NCI-H2227 treated with DMSO at 0.1 percent for 48 hours (cell line): Measurements from ENCODE around the gene EMC8.

Experiments
- DNase-seq: peaks from one replicate; lab custom pipeline; 2025; lab: John Stamatoyannopoulos, UW

The EMC8 gene

DNA sequence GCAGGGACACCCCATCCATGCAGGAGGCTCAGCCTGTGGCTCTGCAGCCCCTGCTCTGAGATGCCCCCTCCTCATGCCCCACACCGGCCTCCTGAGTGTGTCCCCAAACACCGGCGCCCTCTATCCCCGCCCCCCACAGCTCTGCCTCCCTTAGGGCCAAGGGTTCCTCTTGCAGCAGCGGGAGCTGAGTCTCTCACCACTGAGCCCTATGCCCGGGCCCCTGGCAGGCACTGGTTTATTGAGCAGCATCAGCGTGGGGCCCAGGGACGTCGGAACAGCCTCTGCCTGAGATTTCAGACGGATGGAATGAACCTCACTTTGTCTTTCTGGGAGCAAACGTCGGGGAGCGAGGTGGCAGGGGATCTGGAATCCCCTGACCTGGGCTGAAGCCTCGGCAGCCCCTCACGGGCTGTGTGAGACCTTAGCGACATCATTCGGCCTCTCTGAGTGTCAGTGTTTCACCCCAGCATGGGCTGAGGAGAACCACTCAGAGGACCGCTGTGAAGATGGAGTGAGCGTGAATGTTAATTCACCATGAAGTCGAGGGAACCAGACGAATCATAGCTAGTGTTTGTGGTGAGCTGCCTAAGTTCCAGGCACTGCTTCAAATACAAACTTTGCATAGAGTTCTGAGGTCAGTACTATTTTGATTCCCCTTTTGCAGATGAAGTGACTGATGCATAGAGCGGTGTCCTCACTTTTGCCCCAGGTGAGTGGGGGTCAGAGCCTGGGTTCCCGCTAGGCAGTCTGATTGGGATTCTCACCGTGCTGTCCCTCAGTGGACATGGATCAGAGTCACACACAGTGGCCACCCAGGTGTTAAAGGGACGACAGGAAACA is 43.2 kb downstream of the EMC8 start:
- DNase-seq: no peak

DNA sequence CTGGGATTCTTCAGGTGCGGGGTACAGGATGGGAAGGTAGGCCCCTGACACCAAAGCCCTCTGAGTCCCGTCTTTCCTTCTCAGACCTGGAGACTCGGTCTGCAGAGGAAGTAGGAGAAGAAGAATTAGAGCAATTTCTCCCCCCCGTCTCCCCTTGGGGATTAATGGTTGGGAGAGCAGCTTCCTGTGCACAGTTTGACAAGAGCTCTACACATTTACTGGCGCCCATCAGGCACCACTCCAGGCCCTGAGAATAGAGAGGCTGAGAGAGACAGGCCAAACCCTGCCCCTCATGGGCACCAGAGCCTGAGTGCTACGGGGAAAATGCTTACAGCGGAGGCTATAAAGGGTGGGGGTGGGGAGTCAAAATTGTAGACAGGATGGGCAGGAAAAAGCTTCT is 44.9 kb downstream of the EMC8 start:
- DNase-seq: no peak

DNA sequence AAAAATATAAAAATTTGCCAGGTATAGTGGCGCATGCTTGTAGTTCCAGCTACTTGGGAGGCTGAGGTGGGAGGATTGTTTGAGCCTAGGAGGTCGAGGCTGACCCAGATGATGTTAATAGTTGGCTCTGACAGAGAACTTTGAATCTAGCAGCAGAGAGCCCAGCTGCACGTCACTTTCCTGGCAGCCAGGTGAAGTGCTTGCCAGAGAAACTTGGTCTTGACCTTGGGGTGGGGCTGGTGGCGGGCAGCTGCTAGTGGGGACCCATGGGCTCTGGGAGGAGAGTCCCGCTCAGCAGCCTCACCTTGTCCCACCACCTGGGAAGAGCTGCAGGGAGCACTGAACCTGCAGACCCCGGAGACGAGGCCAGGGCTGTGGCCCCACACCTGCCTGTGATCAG is 45.4 kb downstream of the EMC8 start:
- DNase-seq: no peak

DNA sequence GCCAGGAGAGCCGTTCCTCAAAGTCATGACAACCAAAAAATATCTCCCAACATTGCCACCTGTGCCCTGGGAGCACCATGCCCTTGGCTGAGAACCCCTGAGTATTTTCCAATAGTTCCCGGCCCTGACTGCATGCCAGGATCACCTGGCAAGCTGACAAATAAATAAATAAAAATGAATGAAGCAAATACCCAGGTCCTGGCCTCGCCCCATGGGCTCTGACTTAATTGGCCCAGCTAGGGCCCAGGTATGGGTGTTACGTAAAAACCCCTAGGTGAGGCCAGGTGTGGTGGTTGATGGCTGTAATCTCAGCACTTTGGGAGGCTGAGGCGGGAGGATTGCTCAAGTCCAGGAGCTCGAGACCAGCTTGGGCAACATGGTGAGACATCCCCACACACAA is 45.8 kb downstream of the EMC8 start:
- no peak for DNase-seq

DNA sequence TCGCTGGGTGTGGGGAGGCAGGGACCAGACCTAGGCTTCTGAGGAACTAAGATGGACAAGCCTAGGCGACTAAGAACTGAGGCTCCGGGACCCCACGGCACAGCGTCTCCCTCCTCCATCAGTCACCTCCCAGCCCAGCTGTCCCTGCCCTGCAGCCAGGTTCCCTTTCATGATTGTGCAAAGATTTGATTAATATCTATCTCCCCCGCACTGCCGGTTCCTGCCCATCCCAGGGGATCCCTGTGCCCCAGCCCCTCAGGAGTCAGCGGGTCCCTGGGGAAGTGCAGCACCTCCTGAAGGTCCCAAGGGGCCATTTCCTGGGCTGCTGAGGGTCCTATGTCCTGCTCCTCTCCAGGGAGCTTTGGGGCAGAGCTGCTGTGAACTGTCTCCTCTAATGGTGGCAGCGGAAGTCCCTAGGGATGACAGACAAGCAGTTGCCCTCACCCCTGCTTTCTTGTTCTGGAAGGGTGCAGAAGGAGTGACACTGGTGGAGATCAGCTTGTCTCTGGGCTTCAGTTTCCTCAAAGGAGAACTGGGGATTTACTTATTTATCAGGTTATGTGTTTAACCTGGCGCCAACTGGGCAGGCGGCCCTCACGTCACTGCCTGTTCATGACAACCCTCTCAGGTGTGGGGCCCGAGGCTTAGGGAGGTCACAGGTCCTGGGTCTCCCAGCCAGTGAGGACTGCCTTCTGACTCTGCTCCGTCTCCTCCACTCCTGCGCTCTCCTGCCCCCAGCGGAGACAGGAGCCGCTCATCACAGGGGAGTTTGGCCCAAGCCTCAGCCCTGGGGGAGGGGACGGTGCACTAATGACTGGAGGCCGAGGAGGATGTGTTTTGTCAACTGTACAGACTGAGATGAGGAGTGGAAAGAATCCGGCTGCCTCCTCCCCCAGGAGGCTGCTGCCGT is 46.6 kb downstream of the EMC8 start:
- peak; percentile 4 for DNase-seq

DNA sequence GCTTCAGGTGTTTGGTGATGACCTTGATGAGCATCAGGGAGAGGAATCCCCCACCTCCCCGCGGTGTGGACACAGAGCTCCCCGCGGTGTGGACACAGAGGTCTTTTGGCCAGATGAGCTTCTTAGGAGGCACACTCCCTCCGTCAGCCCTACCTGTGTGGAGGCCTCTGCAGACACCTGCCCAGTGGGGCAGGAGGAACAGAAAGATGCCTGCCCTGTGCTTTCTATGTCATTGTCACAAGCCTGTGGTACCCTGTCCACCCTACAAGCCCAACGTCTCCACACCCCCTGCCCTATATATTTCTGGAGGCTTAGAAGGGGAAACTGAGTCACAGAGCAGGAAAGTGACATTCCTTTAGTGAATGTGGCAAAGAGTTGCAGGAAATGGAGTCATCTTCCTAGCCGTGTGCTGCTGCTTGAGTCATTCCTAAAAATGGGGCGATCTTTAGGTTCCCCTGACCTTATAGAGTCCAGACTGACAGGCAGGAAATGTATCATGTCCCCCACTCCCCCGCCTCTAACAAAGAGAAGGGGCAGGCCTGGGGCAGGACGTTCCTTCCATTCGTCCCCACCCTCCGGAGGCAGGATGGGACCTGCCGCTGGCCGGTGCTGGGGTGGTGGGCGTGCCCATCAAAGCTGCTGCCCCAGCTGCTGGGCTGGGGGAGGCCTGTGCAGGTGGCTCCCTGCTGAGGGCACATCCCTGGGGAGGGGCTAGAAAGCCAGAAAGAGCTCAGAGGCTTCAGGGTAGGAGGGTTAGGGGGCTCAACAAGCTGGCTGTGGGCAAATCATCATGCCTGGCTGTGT is 47.4 kb downstream of the EMC8 start:
- DNase-seq: no peak

DNA sequence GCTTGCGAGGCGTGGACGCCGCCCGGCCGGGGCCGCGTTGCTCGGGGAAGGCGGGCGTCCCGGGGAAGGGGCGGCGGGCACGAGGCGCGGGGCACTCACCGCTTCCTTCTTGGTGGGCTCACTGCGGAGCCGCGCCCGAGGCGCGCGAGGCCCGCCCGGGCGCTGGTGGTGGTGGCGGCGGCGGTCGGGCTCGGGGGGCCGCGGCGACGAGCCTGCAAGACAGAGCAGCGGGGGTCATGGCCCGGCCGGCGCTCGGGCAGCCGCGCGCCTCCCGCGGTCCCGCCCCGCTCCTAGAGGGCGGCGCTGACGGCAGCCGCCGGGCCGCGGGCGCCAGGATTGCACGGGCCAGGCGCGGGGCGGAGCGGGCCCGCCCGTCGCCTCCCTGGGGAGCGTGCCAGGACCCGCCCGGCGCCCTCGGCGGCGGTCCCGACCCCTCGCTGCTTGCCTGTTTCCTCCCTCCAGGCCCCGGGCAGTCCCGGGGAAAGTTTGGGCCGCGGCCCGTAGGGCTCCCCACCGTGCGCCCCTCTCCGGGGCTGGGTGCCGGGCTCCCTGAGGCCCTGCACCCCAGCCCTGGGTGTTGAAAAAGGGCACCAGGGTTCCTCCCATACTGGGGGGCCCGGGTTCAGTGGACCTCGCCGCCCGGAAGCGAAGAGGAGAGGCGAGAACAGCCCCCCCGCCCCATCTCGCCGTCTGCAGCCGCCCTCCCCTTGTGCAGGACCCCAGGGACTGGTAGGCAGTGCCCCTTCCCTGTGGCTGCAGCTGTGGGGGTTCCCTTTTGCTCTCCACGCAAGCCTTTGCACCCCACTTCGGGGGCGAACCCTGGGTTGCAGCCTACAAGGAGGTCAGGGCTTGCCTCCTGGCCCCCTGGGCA is 48.3 kb downstream of the EMC8 start, which contains the start of gene C16orf74:
TSS of gene C16orf74 (minus strand) at position 270 of the 871 bp plus-strand sequence. CDS start 15,879 bp downstream, outside the sequence.
- no peak for DNase-seq

DNA sequence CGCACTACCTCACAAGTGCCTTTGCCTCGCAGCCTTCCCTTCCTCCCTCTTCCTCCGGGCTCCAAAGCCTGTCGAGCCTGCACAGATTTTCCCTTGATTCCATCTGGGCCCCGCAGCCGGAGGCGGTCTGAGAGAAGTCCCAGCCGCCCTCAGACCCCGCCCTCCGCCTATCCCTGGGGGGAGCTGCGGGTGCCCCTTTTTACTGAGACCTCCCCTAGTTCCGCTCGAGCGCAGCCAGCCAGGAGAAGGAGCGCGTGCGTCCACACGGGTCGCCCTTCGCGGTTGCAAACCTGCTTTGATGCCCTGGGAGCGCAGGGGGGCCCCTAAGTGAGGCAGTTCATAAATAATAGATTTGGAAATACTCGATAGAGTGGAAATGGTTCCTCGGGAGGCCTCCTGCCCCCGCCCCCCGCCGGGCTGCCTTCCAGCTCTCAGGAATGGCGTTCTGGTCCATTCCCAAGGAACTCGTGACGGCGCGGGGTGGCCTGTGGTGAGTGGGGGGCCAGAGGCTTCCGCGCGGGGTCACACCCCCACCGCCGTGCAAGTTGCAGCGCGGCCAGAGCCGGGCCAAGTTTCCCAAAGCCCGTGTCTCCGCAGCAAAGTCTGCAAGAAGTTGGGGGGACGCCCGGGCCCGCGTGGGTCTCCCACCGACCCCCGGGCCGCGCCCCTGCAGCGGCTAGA is 49.1 kb downstream of the EMC8 start:
- DNase-seq: peak; percentile 2

DNA sequence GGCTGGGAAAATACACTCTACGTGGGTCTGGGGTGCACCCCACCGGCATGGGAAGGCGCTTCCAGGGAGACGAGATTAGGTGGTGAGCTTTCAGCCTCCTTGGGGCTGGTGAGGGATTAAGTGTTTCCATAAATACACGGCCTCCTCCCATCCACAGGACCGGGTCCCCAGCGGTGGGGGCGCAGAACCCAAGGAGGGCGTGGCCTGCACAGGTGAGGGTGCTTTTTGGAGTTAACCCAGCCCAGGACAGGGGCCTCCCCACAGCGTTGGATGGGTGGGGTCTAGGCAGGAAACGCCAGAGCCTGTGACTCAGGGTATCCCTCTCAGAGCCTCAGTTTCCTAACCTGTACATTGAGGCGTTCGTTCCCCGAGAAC is 49.6 kb downstream of the EMC8 start:
- DNase-seq: no peak

DNA sequence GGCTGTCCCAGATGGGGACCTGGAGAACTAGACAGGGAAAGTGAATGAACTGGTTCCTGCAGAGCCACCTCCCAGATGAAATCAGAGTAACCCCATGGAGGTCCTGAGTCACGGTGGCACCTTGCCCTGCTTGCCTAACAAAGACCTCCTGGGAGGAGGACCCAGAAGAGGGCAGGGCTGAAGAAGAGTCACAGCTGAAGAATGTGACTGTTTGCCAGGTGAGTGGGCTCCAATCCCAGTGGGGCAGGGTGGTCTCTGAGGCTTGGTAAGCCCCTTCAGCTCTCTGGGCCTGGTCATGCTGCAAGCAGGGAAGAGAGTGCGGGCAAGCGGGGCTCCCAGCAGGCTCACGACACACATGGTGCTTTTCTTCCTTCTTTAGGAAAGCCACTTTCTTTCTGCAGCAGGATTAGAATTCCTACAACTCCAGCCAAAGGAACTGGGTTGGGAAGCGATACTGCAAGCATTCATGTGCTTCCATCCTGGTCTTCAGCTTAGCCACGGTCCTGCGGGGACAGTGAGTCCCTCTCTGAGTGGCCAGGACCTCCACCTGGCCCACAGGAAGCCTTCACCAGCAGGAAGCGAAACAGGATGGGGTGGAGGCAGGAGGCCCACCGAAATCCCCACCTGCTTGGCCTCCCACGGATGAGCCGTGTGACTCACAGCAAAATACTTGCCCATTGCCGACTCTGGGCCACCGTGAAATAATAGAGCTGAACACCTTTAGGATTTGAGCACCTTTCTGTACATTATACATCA is 52.7 kb downstream of the EMC8 start:
- no peak for DNase-seq

DNA sequence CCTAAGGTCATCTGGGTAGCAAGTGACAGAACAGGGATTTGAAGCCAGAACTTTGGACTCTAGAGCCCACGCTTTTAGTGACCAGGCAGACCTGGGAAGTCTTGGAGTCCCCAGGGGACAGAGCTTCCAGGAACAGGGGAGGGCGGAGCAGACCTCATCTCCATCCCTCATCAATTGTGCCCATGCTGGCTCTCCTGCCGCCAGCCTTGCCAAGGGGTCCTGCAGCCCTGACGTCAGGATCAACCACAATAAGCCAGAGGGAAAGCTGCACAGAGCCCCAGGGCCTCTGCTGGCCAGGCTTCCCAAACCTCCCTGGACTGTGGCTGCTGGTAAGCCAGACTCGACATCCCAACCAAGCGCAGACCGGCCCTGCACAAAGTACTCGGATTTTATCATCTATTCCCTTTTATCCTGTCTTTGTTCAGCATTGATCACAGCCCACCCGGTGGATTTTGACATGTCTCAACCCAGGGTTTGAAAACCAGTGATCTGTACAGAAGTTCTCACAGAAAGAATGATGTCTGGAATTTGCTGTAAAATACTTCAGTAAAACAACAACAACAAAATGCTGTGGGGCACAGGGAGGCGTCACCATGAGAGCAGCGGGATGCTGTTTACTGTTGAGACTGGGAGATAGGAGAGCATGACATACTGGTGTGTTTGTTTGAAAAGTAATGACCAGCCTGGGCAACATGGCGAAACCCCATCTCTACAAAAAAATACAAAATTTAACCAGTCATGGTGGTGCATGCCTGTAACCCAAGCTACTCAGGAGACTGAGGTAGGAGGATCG is 60.2 kb downstream of the EMC8 start:
- no peak for DNase-seq

DNA sequence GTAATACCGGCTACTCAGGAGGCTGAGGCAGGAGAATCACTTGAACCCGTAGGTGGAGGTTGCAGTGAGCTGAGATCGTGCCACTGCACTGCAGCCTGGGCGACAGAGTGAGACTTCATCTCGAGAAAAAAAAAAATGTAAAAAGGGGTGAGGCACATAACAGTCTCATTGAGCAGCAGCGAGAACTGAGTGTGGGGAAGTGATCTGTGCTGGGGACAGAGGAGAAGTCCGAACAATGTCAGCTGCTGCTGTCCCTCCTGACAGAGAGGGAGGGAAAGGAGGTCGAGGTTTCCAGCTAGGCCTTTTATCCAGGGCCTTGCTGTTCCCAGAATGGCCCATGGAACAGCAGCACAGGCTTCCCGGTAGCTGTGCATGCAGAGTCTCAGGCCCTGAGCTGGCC is 62.4 kb downstream of the EMC8 start:
- DNase-seq: no peak

DNA sequence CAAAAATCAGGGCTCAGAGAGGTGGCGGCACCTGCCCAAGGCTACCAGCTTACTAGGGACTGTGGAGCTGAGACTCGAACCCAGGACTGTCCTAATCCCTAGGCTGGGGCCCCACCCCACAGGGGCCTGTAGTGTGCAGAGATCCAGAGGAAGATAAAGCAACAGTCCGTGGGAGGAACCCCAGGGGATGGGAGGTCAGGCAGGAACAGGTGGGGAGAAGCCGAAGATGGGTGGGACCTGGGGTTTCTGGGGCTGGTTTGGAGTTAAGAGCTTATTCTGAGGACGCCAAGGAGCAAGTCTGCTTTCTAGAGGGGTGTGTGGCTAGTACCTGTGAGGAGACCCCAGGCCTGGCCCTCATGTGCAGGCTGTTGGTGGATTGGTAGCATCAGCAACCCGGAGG is 63.4 kb downstream of the EMC8 start:
- no peak for DNase-seq

DNA sequence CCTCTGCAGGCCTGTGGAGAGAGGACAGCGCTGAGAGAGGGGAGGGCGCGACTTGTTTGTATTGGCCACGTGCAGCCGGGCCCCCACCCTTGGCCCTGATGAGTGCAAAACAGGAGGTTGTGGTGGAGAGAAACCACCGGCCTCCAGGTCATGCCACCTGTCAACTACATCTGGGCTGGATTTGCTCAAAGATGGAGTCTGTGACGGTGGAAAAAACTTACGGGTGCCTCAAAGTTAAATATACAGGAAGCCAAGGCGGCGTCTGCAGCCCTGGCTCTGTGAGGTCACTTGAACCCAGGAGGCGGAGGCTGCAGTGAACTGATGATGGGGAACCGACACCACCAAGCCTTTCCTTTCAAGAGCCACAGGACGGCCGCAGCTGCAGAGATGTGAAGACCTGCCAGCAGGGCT is 64.1 kb downstream of the EMC8 start:
- DNase-seq: no peak

DNA sequence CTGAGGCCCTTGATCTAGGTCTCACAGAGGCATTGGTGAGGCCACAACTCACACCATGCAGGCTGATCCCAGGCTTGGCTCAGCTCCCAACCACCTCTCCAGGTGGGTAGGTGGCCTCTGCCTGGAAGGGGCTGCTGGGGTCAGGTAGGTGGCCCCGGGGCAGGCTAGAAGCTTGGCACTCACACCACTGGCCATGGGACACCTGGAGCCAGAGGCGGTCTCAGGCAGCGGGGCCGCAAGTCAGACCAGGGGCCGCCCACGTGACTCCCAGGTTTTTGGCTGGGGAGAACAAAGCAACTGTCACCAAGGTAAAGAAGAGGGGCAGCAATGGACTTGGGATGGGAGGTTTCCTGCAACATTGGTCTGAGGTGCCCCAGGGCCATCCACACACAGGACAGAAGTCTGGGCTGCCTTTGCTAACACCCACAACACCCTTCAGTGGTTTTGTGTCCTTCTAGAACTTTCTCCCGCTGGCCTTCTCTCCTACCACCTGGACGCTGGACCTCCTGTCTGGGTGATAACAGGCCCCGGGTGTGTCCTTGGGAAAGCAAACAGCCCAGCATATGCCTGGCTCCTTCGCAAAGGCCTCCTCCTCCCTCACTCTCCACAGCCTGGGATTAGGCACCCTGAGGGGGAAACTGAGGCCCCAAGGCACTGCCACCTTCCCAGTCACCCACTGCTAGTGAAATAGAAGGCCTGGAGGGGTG is 64.9 kb downstream of the EMC8 start:
- DNase-seq: no peak

DNA sequence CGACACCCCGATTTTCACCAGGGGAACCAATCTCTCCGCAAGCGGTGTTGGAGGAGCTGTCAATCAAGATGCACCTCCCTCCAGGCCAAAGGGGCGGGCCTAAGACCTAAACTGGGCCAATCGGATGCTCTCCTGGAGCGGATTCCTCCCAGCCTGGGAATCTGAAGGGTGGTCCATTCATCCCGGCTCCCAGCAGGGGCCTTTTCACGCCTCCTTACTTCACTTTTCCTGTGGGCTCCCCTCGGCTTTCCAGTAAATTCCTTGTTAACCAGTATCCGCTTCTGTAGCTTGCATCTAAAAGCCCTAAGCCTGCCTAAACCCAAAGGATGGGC is 65.5 kb downstream of the EMC8 start:
- no peak for DNase-seq

DNA sequence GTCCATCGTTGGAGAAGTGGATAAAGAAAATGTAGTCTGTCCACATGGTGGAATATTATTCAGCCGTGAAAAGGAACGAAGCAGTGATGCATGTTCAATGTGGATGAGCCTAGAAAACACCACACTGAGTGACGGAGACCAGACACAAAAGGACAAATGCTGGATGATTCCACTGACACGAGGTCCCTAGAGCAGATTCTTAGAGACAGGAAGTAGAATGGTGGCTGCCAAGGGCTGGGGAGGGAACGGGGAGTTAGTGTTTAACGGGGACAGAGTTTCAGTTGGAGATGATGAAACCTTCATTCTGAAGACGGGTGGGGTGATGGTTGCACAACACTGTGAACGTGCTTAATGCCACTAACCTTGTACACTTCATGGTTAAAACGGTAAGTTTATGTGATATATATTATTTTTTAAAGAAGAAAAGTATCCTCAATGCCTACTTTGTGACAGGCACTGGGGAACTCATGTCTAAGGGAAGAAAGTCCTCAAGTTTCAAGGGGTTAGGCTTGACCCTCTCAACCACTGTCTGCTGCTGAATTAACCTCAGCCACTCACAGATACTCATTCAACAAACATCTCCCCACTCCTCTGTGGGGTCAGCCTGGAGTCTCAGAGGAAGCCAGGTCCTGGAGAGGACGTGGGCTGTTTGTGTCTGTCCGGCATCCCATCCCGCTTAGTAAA is 66.0 kb downstream of the EMC8 start:
- DNase-seq: no peak

DNA sequence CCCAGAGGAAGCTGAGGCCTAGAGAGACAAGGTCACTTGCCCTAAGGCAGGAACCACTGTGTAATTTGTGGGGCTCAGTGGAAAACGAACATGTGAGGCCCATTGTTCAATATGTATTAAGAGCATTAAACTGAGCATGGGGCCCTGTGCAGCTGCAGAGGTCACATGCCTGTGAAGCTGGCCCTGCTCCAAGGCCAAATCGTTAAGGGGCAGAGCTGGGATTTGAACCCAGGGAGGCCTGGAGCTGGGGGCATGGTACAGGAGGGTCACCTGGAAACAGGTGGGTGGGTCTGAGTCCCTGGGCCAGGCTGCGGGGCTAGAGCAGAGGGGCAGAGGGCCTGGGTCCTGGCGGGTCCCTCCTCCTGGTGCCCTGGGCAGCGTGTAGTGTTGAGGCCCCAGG is 68.2 kb downstream of the EMC8 start:
- no peak for DNase-seq
